KBM-7 (cell line): ENCODE results near the gene TMEM240.
A peak's percentile ranks its signal among the peaks of the same experiment; 100 is the strongest.
"Not testable (repeated sequence)": the region's sequence is repeated elsewhere in the genome, so short reads cannot be mapped to it uniquely, and the experiment has no call there.

Source experiments
- DNase-seq: peaks from one replicate; pipeline ENCODE4 v3.0.0-alpha.2; 2015
- in situ Hi-C: fragments of 300-500 bp; cut with MboI; formaldehyde crosslinking; loops from 2 replicates; pipeline ENCODE4 v1.14.3; 2020; ENCODE audit warnings: low sequenced_read_pairs, low pct_unique_long_range_greater_than_20kb, mixed read lengths

TMEM240 gene

DNA sequence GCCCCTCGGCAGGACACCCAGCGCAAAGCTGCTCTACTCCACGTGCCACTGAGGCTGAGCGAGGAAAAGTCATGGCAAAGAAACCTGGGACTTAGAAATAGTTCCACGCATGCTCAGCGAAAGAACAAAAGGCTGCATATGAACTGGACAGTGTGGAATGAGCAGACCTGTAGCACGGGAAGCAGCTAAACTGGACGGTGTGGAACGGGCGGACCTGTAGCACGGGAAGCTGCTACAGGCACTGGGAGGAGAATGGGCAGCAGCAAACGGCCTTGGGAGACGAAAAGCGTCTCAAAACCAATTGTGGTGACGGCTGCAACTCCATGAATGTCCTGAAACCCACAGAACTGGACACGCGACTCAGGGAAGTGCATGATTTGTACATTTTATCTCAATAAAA, 18.6 kb upstream of the TMEM240 start:
- DNase-seq, result no peak
- in situ Hi-C loops, result no loop called here

DNA sequence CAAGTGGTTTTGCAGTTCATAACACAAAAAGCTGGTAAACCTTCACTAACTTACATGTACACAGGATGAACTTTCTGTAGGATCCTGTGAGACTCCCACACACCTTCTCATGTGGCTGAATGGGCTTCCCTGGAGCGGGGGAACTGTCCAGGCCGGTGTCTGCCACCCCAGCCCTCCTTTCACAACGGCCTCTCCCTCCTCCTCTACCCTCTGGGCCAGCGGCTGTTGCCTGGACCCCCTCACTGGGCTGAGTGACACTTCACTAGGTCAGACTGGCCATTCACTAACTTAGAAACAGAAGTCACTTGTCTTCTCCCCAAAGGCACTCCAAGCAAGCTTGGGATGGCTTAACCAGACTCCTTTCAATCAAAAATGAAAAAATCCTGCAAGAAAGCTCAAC, 18.2 kb upstream of the TMEM240 start:
- in situ Hi-C loops, result no loop called here
- DNase-seq, result no peak

DNA sequence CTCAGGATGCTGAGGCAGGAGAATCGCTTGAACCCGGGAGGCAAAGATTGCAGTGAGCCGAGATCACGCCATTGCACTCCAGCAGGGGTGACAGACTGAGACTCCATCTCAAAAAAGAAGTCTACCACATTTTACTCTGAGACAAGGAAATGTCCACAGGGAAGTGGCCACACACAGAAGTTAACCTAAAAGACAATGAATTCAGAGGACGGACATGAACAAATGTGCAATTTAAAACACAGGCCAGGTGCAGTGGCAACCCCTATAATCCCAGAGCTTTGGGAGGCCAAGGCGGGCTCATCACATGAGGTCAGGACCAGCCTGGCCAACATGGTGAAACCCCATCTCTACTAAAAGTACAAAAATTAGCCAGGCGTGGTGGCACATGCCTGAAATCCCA, 17.3 kb upstream of the TMEM240 start:
- in situ Hi-C loops, DNase-seq: not testable (repeated sequence)

DNA sequence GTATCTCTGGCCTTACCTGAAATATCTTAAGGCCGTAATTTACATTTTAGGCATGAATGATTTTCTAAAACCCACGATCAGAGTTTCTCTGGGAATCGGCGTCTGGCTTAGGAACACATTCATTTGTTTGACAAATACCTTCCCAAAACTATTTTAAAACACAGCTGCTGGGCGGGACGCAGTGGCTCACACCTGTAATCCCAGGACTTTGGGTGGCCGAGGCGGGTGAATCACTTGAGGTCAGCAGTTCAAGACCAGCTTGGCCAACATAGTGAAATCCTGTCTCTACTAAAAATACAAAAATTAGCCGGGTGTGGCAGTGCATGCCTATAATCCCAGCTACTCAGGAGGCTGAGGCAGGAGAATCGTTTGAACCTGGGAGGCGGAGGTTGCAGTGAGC, 16.5 kb upstream of the TMEM240 start:
- in situ Hi-C loops, DNase-seq: not testable (repeated sequence)

DNA sequence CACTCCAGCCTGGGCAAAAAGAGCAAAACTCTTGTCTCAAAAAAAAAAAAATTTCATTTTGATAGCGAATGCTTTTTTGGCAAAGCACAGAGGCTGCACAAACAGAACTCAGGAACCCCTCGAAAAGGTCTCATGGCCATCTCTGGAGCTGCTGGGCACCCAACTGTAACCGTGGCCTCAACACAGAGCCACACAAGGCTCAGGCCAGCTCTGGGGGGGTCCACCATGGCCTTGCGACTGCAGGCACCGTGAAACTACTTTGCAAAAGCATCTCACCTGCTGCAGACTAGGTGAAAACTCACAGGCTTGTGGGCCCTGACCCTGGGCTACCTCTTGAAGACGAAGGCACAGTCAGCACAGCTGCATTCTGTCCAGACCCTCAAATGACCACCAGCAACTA, 16.1 kb upstream of the TMEM240 start:
- in situ Hi-C loops, result no loop called here
- no peak for DNase-seq

DNA sequence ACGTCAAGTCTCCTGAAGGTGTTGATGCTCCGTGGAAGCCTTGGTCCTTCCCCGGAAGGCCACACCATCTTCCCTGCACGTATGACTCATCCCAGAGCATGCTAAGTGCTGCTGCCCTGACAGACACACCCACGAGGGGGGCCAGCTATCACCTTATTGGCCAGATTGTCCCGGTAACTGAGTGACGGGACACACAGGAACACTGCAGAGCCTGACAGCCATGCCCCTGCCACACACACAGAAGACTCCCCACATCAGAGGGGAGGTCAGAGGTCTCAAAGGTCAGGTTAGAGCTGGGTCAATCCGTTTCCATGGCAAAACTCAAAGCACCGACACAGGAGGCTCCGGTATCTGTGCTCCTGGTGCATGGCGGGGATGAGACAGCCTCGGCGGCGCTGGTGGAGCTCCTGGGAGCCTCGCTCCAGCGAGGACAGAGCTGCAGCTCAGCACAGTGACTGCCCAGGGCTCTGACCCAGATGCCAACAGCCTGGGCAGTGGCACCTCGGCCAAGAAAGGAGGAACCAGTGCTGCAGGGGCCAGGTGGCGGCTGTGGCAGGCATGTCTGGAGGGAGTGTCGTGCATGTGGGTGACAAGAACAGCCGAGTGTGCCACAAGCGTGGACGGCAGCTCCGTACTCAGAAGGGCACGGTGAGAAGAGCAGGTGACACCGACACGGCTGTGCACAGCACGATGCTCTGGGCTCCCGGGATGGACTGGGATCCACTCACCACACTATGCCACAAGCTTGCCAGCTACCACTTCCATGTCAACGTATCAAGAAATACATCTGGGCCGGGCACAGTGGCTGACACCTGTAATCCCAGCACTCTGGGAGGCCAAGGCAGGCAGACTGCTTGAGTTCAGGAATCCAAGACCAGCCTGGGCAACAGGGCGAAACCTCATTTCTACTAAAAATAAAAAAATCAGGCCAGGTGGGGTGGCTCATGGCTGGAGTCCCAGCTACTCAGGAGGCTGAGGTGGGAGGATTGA, 14.8 kb upstream of the TMEM240 start:
- in situ Hi-C loops, result no loop called here
- no peak for DNase-seq

DNA sequence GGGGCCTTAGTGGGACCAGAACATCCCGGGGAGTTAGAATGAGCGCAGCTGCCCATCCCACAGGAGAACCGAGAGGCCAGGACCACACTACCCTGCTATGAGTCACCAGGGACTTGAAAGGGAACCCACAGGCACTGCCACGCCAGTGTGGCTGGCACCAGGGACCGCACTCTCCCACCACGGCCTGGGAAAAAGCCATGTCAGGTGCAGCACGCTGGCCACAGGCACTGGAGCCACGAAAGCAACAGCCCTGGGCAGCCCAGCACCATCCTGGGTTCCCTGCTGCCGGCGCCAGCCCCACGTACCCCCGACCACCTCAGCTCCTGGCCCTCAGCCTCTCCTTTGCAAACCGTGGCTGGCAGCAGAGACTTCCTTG, 14.1 kb upstream of the TMEM240 start:
- in situ Hi-C loops, result no loop called here
- DNase-seq, result no peak

DNA sequence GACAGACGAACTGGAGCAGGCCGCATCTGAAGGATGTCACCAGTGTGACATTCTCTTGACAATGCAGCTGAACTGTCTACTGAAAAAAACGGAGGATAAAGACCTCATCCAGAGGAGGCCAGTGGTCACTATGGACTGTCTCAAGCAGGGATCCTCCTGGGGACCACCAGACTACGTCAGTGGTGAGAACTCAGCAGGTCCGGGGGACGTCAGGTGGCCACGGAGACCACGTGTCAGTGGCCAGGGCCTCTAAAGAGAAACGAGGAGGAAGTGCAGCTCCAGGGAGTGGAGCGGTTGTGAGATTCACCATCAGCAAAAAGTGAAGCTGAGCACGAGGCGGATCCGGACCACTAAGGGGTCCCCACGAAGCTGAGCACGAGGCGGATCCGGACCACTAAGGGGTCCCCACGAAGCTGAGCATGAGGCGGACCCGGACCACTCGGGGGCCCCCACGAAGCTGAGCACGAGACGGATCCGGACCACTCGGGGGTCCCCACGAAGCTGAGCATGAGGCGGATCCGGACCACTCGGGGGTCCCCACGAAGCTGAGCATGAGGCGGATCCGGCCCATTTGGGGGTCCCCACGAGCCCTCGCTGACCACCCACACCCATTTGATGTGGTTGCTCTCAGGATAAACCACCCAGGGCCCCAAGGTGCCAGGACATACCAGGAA, 13.5 kb upstream of the TMEM240 start:
- in situ Hi-C loops, result no loop called here
- DNase-seq, result no peak

DNA sequence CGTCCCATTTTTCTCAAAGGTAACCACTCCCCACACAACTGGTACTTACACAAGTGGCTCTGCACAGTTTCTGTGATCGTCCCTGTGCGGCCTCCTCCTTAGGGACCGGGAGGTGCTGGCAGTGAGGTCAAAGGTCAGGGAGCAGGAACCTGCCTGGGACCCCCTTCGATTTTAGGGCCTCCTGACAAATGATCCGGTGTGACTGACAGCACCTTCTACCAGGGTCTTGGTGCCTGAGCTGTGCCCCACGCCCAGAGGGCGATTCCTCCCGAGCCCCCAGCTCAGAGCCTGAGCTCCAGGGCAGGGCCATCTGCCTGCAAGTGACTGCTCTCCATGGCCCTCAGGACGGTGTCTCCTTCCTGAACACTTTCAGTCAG, 11.8 kb upstream of the TMEM240 start:
- no peak for DNase-seq
- in situ Hi-C loops, result no loop called here

DNA sequence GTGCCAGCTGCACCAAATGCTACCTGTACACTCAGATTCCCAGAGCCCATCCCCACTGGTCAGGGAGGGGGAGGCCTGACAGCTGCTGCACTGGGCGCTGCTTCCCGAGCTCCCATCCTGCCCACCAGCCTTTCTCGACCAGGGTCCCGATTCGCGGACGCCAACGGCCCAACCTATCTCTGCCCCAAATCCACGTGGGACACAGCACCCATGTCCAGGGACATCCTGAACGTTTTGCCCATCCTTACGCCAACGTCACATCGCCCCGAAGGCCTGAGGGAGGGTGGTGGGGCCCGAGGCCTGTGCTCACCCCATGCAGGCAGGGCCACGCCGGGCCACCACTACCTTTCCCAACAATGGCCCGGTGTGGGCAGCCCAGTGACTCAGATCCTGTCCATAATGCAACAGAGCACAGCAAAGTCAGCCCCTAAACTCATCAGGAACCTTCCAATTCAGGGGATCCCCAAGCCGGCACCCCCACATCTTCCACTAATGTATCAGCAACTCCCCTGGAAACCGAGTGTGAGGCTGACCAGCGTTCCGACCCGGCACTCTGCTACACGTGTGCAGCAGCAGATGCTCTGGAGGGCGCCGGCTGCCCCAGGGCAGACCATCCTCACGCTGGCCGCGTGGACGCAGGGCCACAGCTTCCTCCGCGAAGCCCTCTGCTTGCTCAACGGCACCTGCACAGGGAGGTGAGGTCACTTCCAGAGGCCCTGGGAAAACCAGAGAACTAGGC, 11.3 kb upstream of the TMEM240 start:
- in situ Hi-C loops, result no loop called here
- DNase-seq, result no peak

DNA sequence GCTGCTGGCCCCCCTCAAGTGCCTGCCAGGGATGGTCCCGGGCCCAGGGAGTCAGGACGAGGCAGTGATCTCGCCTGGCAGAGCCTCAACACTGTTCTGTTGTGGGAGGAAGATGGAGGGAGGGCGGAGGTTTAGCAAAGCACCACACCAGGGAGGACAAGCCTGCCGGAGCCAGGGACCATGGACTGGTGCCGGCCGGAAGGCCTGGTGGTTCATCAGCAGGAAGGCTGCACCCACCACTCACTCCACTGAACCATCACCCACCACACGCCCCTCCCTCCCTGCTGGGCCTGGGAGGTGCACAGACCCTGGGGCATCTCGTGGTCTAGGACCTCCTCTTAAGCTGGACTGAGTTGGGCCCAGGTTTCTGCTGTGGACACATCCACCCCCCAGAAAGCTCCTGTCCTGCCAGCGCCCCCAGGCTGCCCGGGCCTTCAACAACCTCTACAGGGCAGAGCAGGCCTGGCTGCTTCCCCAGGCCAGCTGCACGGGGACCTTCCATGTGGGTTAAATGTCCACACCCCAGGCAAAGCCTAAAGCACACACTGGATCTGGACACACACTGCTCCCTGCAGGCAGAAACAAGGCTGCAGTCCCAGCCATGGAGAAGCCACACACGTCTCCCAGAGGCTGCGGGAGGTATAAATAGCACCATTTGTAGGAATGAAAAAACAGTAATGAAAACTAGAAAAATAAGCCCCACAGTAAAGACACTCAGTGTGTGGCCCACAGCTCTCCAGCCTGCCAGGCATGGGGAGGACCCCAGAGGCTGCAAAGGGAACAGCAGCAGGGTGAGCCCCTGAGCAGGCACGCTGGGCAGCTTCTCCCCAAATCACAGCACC, 10.4 kb upstream of the TMEM240 start:
- in situ Hi-C loops, result no loop called here
- DNase-seq, result peak; percentile 43

DNA sequence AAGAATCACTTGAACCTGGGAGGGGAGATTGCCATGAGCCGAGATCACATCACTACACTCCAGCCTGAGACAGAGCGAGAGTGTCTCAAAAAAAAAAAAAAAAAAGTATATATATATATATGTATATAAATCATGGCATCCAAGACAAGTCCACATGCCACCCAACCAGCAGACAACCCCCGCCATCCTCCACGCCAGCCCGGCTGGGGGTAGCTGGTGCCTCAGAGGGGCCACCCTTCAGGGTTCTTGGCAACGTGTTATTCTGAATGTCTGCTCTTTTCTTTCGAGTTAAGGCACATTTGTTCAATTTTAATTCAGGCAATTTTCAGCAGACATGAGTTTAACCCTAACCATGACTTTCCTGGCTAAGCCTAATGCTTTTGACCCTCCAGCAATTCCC, 9.7 kb upstream of the TMEM240 start:
- in situ Hi-C loops, result no loop called here
- no peak for DNase-seq

DNA sequence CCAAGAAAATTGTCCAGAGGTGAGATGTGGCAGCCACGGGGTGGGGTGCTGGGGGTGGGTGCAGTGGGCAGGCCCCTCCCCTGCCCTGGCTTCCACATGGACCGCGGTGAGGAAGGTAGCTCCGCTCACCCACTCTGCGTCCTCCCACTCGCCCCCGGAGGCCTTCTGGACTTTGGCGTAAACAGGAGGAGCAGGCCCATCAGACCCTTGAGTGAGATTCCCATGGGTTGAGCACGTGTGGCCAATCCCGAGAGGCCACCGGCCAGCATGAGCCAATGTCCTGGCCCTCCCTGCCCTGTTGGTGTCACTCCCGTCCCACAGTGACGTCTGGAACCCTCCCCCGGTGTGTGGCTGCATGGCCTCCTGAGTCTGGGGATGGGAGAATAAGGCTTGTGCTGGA, 8.2 kb upstream of the TMEM240 start:
- in situ Hi-C loops, result no loop called here
- DNase-seq, result no peak

DNA sequence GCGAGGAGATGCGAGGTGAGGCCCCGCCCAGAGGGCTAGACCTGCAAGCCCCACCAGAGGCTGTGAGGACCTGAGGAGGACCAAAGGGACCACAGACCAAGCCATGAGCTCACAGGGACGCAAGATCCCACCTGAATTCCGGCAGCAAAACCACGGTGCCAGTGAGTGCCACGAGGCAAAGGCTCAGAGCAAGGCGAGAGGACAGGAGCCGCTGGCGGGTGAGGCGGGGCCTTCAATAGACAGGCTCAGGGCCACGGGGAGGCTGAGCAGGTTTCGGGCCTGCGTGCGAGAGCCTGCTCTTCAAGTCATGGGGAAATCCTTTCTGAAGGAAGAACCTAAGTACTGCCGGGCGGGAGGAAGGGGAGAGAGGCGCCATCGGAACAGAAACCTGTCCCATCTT, 7.1 kb upstream of the TMEM240 start:
- DNase-seq, result no peak
- in situ Hi-C loops, result no loop called here

DNA sequence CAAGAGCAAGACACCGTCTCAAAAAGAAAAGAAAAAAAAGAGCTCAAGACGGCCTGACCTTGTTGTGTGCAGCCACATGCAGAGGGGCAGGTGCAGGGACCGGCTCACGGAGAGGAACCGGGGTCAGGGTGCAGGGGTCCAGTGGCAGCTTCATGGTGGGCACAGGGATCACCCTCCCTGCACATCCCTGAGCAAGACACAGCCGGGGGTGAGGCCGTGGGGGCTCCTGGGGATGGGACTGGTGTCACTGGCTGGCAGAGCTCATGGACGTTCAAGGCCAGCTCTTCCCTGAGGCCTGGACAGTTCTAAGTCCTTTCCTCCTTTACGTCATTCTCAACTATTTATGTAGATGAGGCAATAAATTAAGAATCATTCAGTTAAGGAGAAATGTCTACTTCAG, 6.6 kb upstream of the TMEM240 start:
- DNase-seq, result no peak
- in situ Hi-C loops, result no loop called here

DNA sequence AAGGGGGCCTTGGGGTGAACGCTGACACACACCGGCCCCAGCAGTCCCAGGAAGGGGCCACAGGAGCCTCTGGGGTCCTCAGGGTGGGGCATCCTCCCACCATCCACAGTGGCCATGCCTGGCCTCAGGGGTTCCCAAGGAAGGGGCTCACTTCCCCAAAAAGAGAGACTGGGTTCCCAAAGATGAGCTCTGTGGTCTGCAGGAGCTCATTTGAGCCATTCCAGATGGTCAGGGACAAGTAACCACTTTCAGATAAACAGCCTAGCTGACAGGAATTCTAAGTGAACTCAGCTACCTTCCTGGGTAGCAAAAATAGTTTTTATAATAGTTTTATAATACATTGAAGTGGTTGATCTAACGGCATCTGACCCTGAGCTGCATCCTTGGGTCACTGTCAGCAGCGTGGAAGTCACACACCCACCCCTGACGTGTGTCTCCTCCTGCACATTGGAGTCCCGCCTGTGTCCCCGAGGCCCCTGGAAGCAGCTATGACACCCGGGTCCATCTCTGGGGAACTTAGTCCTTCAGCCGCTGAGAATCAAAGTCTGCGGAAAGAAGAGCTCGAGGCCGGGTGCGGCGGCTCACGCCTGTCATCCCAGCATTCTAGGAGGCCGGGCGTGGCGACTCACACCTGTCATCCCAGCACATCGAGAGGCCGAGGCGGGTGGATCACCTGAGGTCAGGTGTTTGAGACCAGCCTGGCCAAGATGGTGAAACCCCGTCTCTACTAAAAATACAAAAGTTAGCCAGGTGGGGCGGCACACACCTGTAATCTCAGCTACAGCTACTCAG, 5.7 kb upstream of the TMEM240 start:
- in situ Hi-C loops, result no loop called here
- no peak for DNase-seq

DNA sequence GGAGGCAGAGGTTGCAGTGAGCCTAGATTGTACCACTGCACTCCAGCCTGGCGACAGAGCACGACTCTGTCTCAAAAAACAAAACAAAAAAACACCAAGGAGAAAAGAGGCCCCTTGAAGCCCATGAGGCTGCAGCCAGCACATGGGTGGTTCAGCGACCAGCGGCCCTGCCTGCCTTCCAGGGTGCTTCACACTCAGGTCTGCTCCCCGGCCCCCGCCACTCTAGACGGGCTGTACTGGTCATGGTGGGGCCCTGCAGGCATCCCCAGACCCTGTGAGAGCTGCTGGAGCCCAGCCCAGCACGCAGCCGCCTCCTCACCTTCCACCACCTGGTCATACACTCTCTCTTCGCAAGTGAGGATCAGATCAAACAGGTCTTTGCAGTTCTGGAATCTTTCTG, 4.1 kb upstream of the TMEM240 start:
- in situ Hi-C loops, result no loop called here
- no peak for DNase-seq

DNA sequence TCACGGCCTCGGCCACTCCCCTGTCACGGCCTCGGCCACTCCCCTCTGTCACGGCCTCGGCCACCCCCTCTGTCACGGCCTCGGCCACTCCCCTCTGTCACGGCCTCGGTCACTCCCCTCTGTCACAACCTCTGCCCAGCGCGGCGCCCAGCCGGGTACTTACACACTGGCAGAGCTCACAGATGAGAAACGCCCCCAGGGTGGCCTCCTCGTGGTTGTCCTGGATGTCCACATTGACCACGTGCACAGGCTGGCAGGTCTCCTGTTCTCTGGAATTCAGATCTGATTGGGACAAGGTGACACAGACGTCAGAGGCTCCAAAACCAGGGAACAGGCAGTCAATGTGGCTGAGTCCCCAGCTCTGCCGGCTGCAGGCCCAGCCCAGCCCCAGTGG, 3.3 kb upstream of the TMEM240 start:
- in situ Hi-C loops, result no loop called here
- DNase-seq, result no peak
